ENCODE results near the gene FGR. TPM values are rescaled to one million over a fixed set of nuclear protein-coding genes. Genes with fewer than 3 reads are reported as not detected.

The FGR gene
- total RNA-seq, 2 donors from 2014 or later, result 8.6 to 10.7 TPM

GRCh38 chr1:27583479-27583878 is 51.5 kb downstream of the FGR start:
- intact Hi-C loops (cut with DNase I), result no loop called here
- no peak for DNase-seq
- ATAC-seq, result no peak

GRCh38 chr1:27581823-27582243 is 53.2 kb downstream of the FGR start:
- peak; percentile 66 to 80 for ATAC-seq
- intact Hi-C loops (cut with DNase I), result no loop called here
- DNase-seq, result peak; percentile 62

GRCh38 chr1:27577504-27578188 is 57.3 kb downstream of the FGR start:
- intact Hi-C loops (cut with DNase I), result no loop called here
- ATAC-seq, result peak in 1 of 2 donors; percentile 4

GRCh38 chr1:27576806-27577227 is 58.2 kb downstream of the FGR start:
- ATAC-seq (no peak), DNase-seq (no peak)
- intact Hi-C loops (cut with DNase I), result no loop called here

More at GRCh38 chr1:27577504-27578188, 57.3 kb downstream of the FGR start:
- no peak for DNase-seq

GRCh38 chr1:27575840-27576331 is 59.1 kb downstream of the FGR start:
- intact Hi-C loops (cut with DNase I), result no loop called here
- peak; percentile 84 for DNase-seq
- ATAC-seq, result peak; percentile 76 to 79

- DNase-seq (peak; percentile 86), ATAC-seq (peak; percentile 75 to 82)
- intact Hi-C loops (cut with DNase I), result no loop called here
Measured at GRCh38 chr1:27574871-27575831, 59.8 kb downstream of the FGR start.

GRCh38 chr1:27574001-27574781 is 60.8 kb downstream of the FGR start:
- ATAC-seq, result no peak
- no peak for DNase-seq
- intact Hi-C loops (cut with DNase I), result no loop called here

- DNase-seq (no peak), ATAC-seq (no peak)
- intact Hi-C loops (cut with DNase I), result no loop called here
Measured at GRCh38 chr1:27572679-27573426, 62.1 kb downstream of the FGR start.

- no peak for DNase-seq
- intact Hi-C loops (cut with DNase I), result no loop called here
Measured at GRCh38 chr1:27572019-27572678, 62.8 kb downstream of the FGR start.

GRCh38 chr1:27571439-27572018 is 63.5 kb downstream of the FGR start:
- intact Hi-C loops (cut with DNase I), result no loop called here
- DNase-seq, result no peak
- no peak for ATAC-seq

More at GRCh38 chr1:27572019-27572678, 62.8 kb downstream of the FGR start:
- ATAC-seq, result no peak

- no peak for DNase-seq
- no peak for ATAC-seq
- intact Hi-C loops (cut with DNase I), result no loop called here
Measured at GRCh38 chr1:27570784-27571183, 64.2 kb downstream of the FGR start.

GRCh38 chr1:27570356-27570755 is 64.6 kb downstream of the FGR start:
- DNase-seq (no peak), ATAC-seq (no peak)
- intact Hi-C loops (cut with DNase I), result no loop called here

- DNase-seq (no peak), ATAC-seq (no peak)
- intact Hi-C loops (cut with DNase I), result loop anchor here in 1 of 2 donors (2.0 kb wide), 1 partner anchor 29 kb away; no protein-coding TSS in a partner anchor
Measured at GRCh38 chr1:27569506-27570291, 65.3 kb downstream of the FGR start.

GRCh38 chr1:27569088-27569460 is 65.9 kb downstream of the FGR start:
- DNase-seq (no peak), ATAC-seq (peak; percentile 2 to 6)
- intact Hi-C loops (cut with DNase I), result loop anchor here in 1 of 2 donors (2.0 kb wide), 1 partner anchor 30 kb away; no protein-coding TSS in a partner anchor

GRCh38 chr1:27568300-27569087 is 66.5 kb downstream of the FGR start:
- DNase-seq (peak; percentile 96), ATAC-seq (peak; percentile 82 to 86)
- intact Hi-C loops (cut with DNase I), result loop anchor here in 1 of 2 donors (2.0 kb wide), 1 partner anchor 30 kb away; no protein-coding TSS in a partner anchor

- ATAC-seq, result no peak
- intact Hi-C loops (cut with DNase I), result loop anchor here in 1 of 2 donors (2.0 kb wide), 1 partner anchor 31 kb away; no protein-coding TSS in a partner anchor
- DNase-seq, result no peak
Measured at GRCh38 chr1:27567971-27568299, 67.0 kb downstream of the FGR start.

Data from left cardiac atrium (tissue), 4 donors.